ENCODE measurements around the gene NPW.

The NPW gene

DNA sequence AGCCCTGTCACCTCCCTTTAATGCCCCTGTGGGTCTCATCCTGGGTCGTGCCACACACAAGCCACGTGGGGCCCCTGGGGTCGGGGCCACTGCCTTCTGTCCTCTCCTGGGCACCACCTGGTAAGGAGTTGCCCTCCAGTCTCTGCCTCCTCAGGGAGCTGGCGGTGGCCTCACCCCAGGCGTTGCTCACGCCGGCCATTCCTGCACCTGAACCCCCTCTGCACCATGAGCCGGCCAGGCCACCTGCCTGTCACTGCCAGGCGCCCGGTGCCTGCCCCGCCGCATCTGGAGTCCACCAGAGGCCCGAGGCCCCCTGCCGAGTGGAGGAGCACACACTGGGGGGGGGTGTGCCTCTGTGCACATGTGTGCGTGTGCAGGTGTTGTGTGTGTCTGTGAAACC lies 17.5 kb downstream of the NPW start:
- DNase-seq: no peak

DNA sequence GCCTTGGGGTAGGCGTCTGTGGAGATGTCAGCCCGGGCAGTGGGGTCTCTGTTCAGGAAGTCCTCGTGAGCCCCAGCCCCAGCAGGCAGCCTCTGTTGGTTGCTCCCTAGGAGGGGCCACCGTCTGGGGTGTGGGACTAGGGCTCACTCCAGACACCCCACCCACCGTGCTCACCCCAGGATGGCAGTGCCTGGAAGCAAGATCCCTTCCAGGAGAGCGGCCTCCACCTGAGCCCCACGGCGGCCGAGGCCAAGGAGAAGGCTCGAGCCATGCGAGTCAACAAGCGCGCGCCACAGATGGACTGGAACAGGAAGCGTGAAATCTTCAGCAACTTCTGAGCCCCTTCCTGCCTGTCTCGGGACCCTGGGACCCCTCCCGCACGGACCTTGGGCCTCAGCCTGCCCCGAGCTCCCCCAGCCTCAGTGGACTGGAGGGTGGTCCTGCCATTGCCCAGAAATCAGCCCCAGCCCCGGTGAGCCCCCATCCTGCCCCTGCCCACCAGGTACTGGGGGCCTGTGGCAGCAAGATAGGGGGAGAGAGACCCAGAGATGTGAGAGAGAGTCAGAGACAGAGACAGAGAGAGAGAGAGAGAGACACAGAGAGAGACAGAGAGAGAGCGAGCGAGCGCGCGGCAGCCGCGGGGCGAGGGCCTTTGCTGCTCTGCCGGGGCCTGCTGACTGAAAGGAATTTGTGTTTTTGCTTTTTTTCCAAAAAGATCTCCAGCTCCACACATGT lies 18.2 kb downstream of the NPW start:
- DNase-seq: no peak

DNA sequence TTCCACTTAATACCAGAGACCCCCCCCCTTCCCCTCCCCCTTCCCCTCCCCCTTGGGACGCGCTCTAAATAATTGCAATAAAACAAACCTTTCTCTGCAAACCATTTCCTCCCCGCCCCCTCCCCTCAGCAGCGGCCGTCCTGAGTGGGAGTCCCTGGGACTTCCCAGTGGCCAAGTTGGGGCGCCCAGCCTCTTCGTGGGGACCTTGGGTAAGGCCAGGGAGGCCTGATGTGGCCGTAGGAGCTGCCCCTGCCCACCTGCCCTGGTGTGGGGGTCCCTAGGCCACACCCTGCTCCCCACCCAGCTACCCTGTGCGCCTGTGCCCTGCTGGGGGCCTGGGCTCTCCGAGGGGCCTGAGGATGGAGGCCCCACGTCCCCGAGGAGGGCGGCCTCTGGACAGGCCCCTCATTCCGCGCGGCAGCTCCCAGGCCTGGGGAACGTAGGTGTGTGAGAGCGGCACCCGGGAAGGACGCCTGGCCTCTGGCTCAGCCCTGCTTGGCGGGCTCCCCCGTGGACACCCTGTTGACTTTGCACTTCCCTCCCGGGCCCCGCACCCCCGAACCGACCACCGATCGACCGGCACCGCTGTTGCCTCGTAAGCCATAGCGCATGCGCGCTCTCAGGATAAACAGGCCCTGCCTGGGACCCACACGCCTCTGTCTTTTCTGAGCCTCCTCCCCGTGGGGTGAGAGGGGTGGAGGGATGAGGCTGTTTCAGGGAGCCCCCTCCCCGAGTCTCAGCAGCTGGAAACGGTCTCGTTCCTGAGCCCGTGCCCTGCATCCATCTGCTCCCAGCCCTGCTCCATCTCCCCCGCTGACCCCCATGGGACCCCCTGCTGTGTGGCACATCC lies 19.0 kb downstream of the NPW start:
- DNase-seq: no peak

DNA sequence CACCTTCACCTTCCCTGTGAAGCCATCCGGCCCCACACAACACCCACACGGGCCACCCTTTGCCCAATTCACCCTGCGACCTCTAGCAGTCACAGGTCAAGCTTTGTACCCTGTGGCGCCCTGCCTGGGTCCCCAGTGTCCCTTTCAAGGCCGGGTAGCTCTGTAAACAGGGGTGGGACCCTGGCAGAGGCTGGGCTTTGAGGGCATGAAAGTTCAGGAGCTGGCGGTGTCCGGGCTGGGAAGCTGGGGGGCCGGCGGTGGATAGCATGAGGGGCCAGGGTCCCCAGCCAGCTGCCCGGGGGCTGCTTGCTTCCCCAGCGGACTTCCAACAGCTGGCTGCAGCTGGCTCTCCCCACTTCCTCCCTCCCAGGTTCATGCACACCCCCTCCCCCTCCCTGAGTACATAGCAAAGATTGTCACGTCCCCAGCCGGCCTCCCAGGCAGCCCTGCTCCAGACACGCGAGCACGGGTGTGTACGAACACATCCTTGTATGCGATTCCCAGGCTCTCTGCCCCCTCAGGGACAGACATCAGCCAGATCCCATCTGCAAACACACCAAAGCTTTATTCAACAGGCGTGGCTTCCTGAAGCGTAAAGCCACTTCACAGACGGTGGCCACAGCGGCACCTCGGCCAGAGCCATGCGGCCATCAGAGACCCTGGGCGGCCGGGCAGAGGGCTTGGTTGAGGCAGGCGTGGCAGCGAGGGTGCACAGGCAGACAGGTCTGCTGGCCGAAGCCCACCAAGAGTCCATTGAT lies 19.9 kb downstream of the NPW start:
- peak; percentile 24 for DNase-seq

DNA sequence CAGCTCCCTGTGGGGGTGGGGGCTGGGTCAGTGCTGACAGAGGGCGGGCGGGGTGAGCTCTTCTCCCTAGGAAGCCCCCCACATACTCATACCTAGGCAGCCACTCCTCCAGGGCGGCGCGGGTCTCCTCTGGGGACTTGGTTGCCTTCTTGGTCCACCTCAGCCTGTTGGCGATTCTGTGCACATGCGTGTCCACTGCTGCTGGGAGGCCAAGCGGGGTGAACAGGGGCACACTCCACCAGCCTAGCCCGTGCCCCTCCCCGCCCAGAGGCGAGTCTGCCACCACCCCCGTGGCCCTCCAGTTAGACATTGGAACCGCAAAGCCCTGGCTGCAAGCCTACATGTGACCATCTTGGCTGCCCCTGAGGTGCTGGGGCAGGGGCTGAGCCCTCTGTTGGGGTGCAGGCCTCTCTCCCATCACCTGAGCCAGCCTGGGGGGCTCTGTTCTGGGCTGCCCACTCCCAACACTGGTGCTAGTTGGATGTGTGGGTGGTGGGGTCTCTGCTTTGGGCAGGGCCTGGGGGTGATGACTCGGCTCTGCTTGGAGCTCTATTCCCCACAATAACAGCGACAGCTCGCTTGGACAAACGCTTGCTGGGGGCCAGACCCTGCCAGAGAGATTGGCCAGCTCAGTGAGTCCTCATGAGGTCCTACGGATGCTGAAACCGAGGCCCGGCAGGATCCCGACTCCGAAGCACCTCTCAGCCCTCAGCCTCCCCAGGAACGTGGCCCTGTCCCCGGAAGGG lies 20.6 kb downstream of the NPW start:
- no peak for DNase-seq

DNA sequence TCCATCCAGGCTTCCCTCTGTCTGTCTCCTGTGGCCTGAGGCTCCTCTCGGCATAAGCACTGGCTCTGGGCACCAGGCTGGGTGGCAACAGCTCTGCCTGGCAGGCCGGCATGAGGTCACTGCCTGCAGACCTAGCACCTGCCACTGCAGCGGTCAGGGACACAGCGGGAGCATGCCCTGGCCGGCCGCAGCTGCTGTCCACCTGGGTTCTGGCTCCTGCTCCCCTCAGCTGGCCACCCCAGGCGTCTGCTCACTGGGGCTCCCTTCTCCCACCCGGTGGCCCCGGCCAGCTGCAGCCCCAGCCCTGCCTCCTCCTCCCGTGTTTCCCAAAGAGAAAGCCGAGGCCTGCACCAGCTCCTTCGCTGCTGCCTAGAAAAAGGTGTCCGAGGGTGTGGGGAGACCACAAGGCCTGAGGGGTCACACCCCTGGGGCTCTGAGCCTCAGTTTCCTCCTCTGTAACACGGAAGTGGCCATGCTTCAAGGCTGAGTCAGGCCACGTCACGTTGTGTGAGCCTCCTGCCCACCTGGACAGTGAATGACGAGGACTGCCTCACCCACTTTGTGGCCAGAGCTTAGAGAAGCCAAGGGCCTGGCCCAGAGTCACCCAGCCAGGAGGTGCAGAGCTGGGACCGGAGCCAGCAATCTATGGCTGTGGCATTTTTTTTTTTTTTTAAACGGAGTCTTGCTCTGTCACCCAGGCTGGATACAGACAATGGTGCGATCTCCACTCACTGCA lies 21.4 kb downstream of the NPW start:
- DNase-seq: peak; percentile 44

DNA sequence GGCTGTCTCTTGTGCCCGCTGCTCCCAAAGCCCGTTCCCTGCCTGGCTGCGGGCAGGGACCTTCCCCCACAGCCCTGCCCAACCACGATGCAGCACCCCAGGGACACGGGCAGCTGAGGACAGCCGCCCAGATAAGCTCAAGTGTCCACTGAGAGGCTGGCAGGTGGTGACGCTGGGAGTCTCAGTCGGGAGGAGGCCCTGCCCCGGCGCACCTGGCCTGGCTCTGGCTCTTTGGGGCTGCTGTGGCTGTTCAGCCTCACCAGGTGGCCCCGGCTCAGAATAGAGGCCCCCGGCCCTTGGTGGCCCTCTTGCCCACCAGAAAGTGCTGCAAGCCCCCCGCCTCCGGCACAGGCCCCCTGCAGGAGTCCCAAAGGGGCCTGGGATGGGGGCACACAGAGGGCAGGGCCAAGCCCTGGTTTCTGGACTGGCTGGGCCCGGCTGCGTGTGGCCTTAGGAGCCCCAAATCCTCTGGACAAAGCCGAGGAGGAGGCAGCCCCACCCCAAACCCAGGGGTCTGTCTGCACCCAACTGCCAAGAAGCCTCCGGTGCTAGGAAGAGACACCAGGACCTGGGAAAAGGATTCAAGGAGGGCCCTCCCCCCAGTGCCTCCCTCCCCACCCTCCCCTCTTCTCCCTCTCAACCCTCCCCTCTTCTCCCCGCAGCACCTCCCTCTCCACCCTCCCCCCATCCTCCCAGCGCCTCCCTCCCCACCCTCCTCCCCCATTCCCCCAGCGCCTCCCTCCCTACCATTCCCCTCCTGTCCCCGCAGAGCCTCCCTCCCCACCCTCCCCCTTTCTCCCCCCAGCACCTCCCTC lies 22.8 kb downstream of the NPW start:
- DNase-seq: peak; percentile 90

DNA sequence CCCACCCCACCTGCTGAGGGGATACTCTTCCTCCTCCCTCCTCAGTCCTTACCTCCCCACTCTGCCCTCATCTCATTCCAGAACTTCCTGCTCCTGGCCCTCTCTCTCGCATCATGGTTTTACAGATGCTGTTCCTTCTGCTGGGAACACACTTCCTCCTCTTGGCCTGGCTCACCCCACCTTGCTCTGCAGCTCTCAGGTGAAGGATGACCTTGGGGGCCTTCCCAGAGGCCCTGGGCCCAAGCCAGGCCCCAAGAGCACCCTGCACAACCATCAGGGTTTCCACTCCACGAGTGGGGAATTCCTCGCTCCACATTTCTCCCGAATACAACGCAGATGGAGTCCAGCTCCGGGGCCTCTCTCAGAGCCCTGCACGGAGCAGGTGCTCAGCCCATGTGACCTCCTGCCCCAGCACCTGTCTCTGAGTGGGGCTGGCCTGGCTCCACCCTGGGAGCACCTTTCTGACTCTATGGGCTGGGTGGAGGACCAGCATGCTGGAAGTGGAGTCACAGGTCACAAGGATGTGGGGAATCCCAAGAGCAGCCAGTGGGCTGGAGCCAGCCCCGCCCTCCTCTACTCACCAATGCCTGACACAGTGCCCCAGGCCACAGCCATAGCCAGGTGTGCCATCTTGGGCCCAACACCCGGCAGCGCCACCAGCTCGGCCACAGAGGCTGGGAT lies 23.5 kb downstream of the NPW start:
- no peak for DNase-seq

DNA sequence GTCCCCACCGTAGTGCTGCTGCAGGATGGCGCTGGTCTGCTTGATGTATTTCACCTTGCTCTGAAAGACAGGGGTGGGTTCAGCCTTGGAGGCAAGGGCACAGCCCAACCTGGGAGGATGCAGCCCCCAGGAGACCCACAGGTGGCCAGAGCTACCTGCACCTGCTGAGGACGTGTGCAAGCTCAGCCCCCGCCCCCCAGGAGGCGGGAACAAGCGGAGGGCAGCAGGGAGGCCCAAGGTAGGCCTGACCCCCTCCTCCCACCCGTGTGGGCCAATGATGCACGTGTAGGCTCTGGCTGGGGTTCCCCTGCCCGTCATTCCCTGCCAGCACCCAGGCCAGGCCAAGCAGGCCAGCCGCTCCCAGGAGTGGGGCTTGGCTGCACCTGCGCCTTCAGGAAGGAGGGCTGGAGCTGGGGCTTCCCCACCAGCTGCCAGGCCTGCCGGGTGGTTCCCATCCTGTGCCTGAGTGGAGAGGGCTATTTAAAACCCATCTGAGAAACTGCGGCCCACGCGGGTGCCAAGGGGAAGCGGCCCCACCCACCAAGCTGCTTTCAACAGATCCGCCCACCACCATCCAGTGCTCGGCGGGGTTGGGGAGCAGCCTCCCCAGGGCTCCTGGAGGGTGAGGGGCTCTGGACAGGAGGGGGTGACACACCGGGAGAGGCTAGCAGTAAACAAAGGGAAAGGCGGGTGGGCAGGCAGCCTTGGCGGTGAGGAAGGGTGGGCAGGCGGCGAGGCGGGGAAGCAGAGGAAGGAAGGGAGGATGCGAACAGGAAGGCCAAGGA lies 24.3 kb downstream of the NPW start:
- peak; percentile 76 for DNase-seq

DNA sequence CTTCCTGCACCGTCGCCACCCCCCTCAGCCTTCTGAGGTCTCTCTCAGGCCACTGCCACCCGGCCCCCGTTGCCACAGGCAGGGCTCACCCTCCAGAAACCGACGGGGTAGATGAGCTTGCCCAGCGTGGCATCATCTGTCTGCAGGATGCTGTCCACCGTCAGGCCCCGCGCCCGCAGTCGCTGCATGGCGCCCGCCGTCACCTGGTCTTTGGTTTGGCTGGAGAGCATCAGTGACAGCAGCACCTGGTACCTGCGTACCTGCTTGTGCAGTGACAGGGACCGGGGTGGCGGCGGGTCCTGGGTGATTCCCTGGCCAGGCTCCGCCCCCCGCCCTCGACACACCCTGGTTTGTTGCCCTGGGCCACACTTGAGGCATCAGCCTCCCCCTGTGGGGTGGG lies 25.0 kb downstream of the NPW start:
- no peak for DNase-seq

DNA sequence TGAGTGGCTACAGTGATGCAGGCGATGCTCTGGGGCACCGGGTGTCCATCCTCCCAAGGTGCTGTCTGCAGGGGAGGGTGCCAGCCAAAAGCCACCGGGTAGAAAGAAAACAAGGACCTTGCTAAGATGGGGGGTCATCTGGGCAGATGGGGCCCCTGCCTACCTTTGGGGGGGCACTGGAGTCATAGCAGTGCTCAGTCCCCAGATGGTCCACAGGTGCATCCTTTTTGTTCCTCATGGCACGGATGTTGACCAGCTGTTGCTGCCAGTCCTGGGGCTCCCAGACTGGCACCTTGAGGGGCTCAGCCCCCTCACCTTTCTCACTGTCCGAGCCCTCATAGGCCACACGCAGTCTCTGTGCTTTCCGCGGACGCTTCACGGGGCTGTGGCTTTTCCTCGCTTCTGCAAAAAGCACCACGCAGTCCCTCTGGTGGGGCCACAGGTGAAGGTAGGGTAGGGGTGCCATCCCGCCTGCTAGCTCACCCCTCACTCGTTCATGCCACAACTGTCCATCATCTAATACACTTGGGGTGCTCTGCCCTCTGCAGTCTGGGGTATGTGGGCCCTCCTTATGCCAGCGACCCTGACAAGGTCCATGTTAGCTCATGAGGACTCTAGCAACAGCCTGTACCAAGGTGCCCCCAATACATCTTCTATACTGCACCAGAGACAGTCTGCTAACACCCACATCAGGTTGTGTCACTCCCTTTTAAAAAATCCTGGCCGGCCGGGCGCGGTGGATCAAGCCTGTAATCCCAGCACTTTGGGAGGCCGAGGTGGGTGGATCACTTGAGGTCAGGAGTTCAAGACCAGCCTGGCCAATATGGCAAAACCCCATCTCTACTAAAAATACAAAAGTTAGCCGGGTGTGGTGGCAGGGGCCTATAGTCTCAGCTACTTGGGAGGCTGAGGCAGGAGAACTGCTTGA lies 26.6 kb downstream of the NPW start:
- no peak for DNase-seq

DNA sequence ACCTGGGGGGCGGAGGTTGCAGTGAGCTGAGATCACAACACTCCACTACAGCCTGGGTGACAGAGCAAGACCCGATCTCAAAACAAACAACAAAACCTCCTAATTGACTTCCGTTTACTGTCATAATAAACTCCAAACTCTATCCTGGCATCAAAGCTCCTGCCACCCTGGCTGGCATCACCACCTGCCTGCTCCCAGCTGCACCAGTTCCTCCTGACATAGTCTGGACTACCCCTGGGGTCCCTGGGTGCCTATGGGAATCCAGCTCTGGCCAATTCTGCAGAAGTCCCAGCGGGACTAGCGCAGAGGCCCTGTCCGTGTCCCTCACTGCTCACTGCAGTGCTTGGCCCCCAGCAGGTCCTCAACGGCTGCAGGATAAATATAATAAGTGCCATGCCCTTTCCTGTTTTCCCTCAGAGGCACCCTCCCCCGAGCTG lies 27.3 kb downstream of the NPW start:
- DNase-seq: peak; percentile 43

DNA sequence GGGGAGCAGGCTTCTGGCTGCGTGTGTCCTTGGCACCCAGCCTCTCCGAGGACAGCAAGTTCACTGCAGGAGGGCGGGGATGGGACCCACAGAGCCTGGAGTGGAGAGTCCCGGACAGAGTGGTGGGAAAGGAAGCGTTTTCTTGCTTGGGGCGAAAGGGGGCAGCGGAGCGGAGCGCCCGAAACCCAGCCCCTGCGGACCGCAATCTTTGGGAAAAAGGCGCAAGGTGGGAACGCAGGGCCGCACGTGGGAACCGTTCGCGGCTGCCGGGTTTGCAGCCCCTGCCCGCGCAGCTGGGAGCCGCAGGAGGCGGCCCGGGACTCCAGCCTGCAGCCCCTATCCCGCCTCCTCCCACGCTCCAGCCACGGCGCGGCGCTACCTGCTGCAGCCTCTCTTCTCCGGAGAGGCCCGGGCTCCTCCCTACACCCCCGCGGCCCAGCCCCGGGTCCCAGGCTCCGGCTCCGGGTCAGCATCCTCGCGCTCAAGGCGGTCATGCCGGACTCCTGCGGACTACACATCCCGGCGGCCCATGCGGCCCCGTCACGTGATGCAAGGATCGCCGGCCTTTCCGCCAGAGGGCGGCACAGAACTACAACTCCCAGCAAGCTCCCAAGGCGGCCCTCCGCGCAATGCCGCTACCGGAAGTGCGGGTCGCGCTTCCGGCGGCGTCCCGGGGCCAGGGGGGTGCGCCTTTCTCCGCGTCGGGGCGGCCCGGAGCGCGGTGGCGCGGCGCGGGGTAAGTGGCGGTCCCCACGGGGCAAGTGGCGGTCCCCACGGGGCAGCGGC lies 27.9 kb downstream of the NPW start, which contains the start of the genes NTHL1 and TSC2:
TSS of gene NTHL1 (minus strand) at position 505 of the 786 bp plus-strand sequence. CDS start at position 494, 11 bp downstream.
TSS of gene TSC2 (plus strand) at position 656 of the 786 bp plus-strand sequence. CDS start 631 bp downstream, outside the sequence.
- DNase-seq: peak; percentile 94

DNA sequence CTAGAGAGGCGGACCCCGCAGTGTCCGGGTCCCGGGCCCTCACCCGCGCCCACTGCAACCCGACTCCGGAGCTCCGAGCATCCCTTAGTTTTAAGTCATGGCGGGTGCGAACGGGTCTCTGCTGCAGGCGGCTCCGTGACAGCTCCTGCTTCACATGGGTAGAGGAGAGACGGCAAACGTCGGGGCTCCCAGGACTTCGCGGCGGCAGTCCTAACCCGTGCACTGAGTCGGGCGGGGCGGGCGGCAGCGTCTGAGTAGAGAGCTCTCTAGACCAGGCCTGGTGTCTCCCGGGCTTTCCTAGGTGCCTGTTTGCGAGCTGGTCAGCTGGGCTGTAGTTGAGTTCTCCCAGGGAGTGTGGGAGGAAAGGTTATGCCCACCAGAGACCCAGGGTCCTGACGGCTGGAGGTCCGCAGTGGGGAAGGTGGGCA lies 28.5 kb downstream of the NPW start:
- DNase-seq: peak; percentile 50

DNA sequence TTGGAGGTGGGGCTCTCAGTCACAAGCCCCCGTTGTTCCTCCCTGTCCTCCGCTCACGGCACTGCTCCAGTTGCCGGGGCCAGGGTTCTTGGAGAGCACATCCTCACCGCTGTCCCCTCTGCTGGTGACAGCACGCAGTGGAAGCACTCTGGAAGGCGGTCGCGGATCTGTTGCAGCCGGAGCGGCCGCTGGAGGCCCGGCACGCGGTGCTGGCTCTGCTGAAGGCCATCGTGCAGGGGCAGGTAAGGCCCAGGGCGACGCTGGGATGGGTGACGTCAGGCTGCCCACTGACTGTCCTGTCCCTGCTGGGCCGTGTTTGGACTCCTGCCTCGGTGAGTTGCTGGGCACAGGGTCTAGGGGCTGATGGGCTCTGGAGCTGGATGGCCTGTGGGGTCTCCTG lies 33.6 kb downstream of the NPW start:
- no peak for DNase-seq

DNA sequence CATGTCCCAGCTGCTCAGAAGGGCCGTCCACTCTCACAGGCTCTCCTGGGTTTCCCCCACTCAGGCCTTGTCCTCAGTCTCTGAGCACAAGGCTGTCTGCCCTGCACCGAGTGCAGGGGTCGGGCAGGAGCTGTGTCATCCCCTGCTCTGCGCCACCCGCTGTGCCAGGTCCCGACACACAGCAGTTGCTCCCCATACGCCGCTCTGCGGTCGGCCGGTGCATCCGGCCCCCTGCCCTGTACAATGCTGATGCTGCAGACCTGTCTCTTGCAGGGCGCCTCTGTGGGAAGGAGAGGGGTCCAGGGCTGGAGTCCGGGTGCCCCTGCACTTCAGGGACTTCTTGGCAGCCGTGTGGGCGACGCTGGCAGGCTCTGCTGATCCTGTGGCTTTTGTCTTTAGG lies 34.3 kb downstream of the NPW start:
- DNase-seq: no peak

DNA sequence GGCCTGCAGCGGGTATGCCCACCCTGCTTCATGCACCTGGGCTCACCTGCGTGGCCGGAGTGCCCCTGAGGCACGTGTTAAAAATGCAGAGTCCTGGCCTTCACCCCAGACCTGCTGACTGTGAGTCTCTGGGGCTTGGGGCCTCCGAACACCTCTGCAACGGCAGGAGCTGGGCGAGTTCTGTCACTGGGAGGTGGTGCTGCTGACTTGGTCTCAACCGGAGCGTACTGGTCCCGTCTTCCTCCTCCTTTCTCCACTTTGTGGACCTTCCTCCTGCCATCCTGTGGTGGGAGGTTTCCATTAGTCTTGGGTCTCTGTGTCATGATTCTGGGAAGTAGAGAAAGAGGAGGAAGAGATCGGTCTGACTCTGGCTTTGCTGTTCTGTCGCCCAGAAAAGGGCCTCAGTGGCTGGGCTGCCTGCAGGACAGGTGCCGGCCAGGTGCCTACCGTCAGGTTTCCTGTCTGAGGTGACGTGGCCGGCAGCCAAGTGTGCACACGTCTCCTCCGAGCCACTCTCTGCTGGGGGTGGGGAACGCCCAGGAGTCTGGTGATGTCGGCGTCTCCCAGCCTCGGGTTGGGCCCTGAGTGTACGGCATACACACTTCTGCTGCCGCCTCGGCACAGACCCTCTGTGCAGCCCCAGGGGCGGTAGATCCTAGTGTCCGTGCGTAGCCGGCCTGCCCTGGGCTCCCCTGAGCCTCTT lies 35.1 kb downstream of the NPW start:
- DNase-seq: no peak
